Measurements from ENCODE around the gene TIAM1.

GRCh38 chr21:31230937-31231336, 113.1 kb downstream of the TIAM1 start:
- TF ChIP-seq, protein P1, sequence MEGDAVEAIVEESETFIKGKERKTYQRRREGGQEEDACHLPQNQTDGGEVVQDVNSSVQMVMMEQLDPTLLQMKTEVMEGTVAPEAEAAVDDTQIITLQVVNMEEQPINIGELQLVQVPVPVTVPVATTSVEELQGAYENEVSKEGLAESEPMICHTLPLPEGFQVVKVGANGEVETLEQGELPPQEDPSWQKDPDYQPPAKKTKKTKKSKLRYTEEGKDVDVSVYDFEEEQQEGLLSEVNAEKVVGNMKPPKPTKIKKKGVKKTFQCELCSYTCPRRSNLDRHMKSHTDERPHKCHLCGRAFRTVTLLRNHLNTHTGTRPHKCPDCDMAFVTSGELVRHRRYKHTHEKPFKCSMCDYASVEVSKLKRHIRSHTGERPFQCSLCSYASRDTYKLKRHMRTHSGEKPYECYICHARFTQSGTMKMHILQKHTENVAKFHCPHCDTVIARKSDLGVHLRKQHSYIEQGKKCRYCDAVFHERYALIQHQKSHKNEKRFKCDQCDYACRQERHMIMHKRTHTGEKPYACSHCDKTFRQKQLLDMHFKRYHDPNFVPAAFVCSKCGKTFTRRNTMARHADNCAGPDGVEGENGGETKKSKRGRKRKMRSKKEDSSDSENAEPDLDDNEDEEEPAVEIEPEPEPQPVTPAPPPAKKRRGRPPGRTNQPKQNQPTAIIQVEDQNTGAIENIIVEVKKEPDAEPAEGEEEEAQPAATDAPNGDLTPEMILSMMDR (IDR thresholded peaks at IDR 0.05): no peak
- TF ChIP-seq POLR2A (IDR thresholded peaks at IDR 0.05): no peak

Measured in vagina (tissue), 2 donors.